WERI-Rb-1 (cell line): ENCODE data around the gene RFX4.

Experiments
- DNase-seq: peaks from one replicate; pipeline ENCODE4 v3.0.0-alpha.2; 2020
- H3K27ac ChIP-seq: fragments of 250-450 bp; sonication (Bioruptor Pico); 2 replicates; pipeline ENCODE4 v1.5.1; 2020; ENCODE audit warnings: mild to moderate bottlenecking, moderate library complexity
- H3K27me3 ChIP-seq: fragments of 250-450 bp; sonication (Bioruptor Pico); 2 replicates; pipeline ENCODE4 v1.5.1; 2021; ENCODE audit warnings: mild to moderate bottlenecking, low read depth, moderate library complexity; ENCODE audit not compliant: insufficient read depth, severe bottlenecking
- H3K36me3 ChIP-seq: fragments of 250-450 bp; sonication (Bioruptor Pico); 2 replicates; pipeline ENCODE4 v1.5.1; 2020; ENCODE audit warnings: mild to moderate bottlenecking, moderate library complexity
- H3K4me3 ChIP-seq: 2 replicates; pipeline ENCODE4 v1.5.1; 2011; ENCODE audit warnings: low read depth, mild to moderate bottlenecking, control low read depth, low read length
- H3K9me3 ChIP-seq: fragments of 250-450 bp; sonication (Bioruptor Pico); 2 replicates; pipeline ENCODE4 v1.5.1; 2021; ENCODE audit warnings: mild to moderate bottlenecking, moderate library complexity; ENCODE audit not compliant: severe bottlenecking
- TF ChIP-seq, protein P1 (sequence below): IDR thresholded peaks from 2 replicates; pipeline ENCODE4 v1.5.1; 2011; ENCODE audit warnings: low read depth, mild to moderate bottlenecking, control low read depth, inconsistent platforms, low read length

Gene RFX4

DNA sequence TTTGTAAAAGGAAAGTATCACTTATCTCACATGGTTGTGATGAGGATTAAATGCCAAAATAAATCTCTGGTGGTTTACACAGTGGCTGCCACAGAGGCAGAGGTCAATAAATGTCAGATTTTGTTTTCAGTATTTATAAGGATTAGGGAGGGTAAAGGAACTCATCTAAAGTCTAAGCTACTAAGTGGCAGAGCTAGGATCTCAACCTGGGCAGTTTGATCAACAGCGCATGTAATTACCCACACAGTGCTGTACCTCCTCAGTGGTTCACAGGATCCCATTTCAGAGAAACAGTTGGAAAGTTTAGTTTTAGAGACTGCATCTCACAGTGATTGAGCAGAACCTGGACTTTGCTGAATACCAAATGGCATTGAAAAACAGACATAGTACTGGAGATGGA lies 146.8 kb downstream of the RFX4 start:
- TF ChIP-seq, protein P1, sequence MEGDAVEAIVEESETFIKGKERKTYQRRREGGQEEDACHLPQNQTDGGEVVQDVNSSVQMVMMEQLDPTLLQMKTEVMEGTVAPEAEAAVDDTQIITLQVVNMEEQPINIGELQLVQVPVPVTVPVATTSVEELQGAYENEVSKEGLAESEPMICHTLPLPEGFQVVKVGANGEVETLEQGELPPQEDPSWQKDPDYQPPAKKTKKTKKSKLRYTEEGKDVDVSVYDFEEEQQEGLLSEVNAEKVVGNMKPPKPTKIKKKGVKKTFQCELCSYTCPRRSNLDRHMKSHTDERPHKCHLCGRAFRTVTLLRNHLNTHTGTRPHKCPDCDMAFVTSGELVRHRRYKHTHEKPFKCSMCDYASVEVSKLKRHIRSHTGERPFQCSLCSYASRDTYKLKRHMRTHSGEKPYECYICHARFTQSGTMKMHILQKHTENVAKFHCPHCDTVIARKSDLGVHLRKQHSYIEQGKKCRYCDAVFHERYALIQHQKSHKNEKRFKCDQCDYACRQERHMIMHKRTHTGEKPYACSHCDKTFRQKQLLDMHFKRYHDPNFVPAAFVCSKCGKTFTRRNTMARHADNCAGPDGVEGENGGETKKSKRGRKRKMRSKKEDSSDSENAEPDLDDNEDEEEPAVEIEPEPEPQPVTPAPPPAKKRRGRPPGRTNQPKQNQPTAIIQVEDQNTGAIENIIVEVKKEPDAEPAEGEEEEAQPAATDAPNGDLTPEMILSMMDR, result no peak
- H3K27me3 ChIP-seq, result peaks cover 9% of the 10 kb centered on the region
- H3K27ac ChIP-seq, result no peak overlapping the region
- no peaks in the 10 kb centered on the region for H3K9me3 ChIP-seq
- H3K4me3 ChIP-seq, result no peak overlapping the region
- no peaks in the 10 kb centered on the region for H3K36me3 ChIP-seq
- no peak for DNase-seq

DNA sequence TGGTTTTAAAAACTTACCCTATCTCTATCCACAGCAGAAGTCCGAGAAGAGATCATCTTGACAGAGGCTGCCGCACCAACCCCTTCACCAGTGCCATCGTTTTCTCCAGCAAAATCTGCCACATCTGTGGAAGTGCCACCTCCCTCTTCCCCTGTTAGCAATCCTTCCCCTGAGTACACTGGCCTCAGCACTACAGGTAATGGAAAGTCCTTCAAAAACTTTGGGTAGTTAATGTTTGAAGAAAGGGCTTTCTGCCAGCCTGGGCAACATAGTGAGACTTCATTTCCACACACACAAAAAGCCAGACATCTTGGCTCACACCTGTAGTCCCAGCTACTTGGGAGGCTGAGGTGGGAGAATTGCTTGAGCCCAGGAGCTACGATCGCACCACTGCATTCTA lies 150.1 kb downstream of the RFX4 start:
- TF ChIP-seq, protein P1, result no peak
- DNase-seq, result no peak
- no peaks in the 10 kb centered on the region for H3K9me3 ChIP-seq
- peaks cover 12% of the 10 kb centered on the region for H3K27me3 ChIP-seq
- H3K36me3 ChIP-seq, result no peaks in the 10 kb centered on the region
- H3K27ac ChIP-seq, result no peak overlapping the region
- no peak overlapping the region for H3K4me3 ChIP-seq

DNA sequence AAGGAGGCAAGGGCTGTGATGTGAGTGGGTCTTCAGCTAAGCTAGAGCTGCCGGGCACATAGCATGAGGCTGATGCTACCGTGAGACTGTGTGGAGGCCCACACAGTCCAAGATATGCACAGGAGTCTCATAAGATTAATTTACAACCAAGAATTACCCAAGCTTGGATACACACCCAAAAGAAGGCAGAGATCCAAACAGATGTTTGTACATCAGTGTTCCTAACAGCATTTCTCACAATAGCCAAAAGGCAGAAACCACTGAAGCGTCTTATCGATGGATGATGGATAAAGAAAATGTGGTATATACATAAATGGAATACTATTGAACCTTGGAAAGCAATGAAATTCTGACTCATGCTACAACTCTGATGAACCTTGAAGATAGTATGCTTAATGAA lies 150.9 kb downstream of the RFX4 start:
- DNase-seq, result no peak
- Histone ChIP-seq H3K36me3 (no peaks in the 10 kb centered on the region), H3K27me3 (peaks cover 12% of the 10 kb centered on the region), H3K4me3 (no peak overlapping the region), H3K9me3 (no peaks in the 10 kb centered on the region), H3K27ac (no peak overlapping the region)
- TF ChIP-seq, protein P1, result no peak

DNA sequence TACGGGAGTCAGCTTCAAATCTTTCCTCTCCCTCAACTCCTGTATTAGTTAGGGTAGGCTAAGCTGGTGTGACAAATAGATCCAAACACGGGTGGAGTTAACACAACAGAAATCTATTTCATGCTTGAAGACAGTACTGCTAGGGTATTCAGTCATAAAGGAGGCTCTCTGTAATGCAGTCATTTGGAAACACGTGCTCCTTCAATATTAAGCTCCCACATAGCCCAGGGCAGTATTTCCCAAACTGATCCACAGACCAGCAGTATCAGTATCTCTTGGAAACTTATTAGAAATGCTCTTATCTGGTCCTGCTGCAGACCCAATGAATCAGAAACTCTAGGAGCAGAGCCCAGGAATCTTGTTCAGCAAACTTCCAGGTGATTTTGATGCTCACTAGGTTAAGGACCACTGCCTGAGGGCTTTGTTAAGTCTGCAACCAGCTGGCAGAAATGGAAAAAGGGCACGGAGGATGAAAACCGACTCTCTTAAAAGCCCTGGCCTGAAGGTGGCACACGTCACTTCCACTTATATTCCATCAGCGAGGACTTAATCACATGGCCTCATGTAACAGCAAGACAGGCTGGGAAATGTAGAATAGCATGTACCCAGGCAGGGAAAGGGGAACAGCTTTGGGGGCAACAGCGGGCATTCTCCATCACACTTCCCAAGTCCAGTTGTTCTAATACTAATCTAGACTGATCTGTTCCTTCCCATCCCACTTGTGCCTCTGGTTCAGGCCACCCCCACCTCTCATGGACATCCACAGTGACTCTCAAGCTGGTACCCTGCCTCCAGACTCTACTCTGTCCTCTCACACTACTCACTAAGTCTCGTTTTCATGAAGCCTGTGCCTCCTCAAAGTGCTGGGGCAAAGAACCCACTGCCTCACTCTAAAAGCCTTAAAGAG lies 153.5 kb downstream of the RFX4 start:
- no peaks in the 10 kb centered on the region for H3K36me3 ChIP-seq
- TF ChIP-seq, protein P1, result no peak
- H3K27ac ChIP-seq, result no peak overlapping the region
- no peaks in the 10 kb centered on the region for H3K9me3 ChIP-seq
- no peak for DNase-seq
- H3K4me3 ChIP-seq, result no peak overlapping the region
- peaks cover 6% of the 10 kb centered on the region for H3K27me3 ChIP-seq

DNA sequence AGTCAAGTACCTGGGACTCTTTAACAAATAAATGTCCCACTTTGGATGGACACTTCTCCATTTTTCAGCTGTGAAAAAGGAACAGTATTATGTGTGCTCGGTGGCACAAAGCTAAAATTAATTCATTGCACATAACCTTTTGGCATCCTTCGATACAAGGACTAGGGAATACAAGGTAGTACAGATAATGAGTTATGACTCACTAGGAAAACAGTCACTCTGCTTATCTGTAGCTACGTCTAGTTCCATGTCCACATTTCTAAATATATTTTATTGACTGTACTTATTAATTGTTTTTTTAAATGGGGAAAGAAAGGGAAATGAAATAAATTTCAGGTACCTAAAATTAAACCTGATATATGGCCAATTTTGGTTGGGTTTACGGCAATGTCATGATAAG lies 156.5 kb downstream of the RFX4 start:
- TF ChIP-seq, protein P1, result no peak
- no peaks in the 10 kb centered on the region for H3K36me3 ChIP-seq
- no peak overlapping the region for H3K4me3 ChIP-seq
- H3K27ac ChIP-seq, result no peak overlapping the region
- no peak for DNase-seq
- peaks cover 3% of the 10 kb centered on the region for H3K27me3 ChIP-seq
- no peaks in the 10 kb centered on the region for H3K9me3 ChIP-seq
